ENCODE measurements around the gene NF2.

NF2 gene

DNA sequence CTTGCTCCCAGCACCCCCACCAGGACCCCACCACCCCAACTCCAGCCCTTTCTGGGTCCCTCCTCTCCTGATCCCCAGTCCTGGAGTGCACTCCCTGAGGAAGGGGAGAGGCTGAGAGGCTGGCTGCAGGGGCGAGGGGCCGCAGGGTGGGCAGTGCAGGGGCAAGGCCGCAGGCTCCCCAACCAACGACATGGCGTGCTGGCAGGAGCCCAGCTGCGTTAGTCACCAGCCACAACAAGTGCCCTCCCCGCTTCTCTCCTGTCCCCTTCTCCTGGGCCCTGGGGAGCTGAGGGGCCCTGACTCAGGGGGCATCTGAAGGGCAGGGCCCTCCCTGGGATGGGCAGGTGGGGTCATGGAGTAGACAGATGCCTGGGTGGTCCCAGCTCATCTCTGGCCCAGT is 118.7 kb downstream of the NF2 start:
- DNase-seq = no peak
- Histone ChIP-seq H2BK5ac (ENCODE audit: low read depth, low read length, poor library complexity, severe bottlenecking) (no peak overlapping the region), H3K27ac (ENCODE audit: low read length, poor library complexity, severe bottlenecking) (no peak overlapping the region), H3K4me1 (ENCODE audit: control insufficient read depth, insufficient read depth, low read depth, low read length) (peaks cover 22% of the 10 kb centered on the region), H2AFZ (ENCODE audit: low read depth, low read length) (no peak overlapping the region), H3K23ac (ENCODE audit: low read length in 2 of 2) (no peak overlapping the region), H3K36me3 (ENCODE audit: control insufficient read depth in 1 of 2, insufficient read depth in 2 of 2, low read depth in 1 of 2, low read length in 2 of 2) (no peaks in the 10 kb centered on the region), H3K27me3 (ENCODE audit: control insufficient read depth in 1 of 2, insufficient read depth in 1 of 2, low read length in 2 of 2) (peaks cover 77 to 90% of the 10 kb centered on the region in 2 experiments), H3K9me3 (ENCODE audit: control insufficient read depth, low read length) (no peaks in the 10 kb centered on the region), H3K14ac (ENCODE audit: low read length in 2 of 2) (no peak overlapping the region), H3K79me1 (replicated peaks; ENCODE audit: low read length, poor library complexity, severe bottlenecking) (no peaks in the 10 kb centered on the region), H3K4me2 (ENCODE audit: low read length, poor library complexity, severe bottlenecking) (no peak overlapping the region), H2BK15ac (ENCODE audit: low read depth, poor library complexity, severe bottlenecking) (no peak overlapping the region), H3K18ac (ENCODE audit: low read depth in 1 of 2, low read length in 2 of 2) (no peak overlapping the region), H3K4me3 (ENCODE audit: insufficient read depth in 1 of 2, low read depth in 1 of 2, low read length in 2 of 2) (no peak overlapping the region), H4K8ac (ENCODE audit: low read length) (no peak overlapping the region), H2AK5ac (ENCODE audit: low read length, severe bottlenecking) (no peak overlapping the region), H2BK12ac (ENCODE audit: low read length in 2 of 2) (no peak overlapping the region), H3K4ac (ENCODE audit: low read depth in 1 of 2, low read length in 2 of 2) (no peak overlapping the region), H4K91ac (ENCODE audit: low read length) (no peak overlapping the region), H3K9ac (ENCODE audit: low read length) (no peak overlapping the region), H2BK120ac (ENCODE audit: low read depth, low read length) (no peak overlapping the region)
- WGBS = 73% methylated on average over 7 of the region's 7 CpGs

DNA sequence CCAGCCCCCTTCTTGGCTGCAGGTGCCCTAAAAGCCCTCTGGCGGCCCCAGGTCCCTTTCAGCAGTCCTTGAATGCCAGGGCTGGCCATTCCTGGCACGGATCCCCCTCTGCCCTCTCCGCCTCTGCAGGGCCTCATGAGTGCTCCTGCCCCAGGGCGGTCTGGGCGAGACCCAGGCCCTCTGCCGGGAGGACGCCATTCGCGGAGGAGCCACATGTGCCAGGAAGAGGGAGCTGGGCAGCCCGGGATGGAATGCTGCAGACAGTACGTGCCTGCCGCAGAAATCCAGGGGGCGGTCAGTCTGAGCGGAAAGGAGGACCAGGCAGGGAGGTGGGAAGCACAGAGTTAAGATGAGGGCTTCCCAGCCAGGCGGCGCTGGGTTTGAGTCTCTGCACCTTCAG is 119.2 kb downstream of the NF2 start:
- Histone ChIP-seq H4K8ac (ENCODE audit: low read length) (no peak overlapping the region), H3K4me3 (ENCODE audit: insufficient read depth in 1 of 2, low read depth in 1 of 2, low read length in 2 of 2) (no peak overlapping the region), H3K36me3 (ENCODE audit: control insufficient read depth in 1 of 2, insufficient read depth in 2 of 2, low read depth in 1 of 2, low read length in 2 of 2) (no peaks in the 10 kb centered on the region), H3K18ac (ENCODE audit: low read depth in 1 of 2, low read length in 2 of 2) (no peak overlapping the region), H3K23ac (ENCODE audit: low read length in 2 of 2) (no peak overlapping the region), H3K9ac (ENCODE audit: low read length) (no peak overlapping the region), H2BK120ac (ENCODE audit: low read depth, low read length) (no peak overlapping the region), H3K9me3 (ENCODE audit: control insufficient read depth, low read length) (no peaks in the 10 kb centered on the region), H3K4me1 (ENCODE audit: control insufficient read depth, insufficient read depth, low read depth, low read length) (peaks cover 22% of the 10 kb centered on the region), H2AFZ (ENCODE audit: low read depth, low read length) (no peak overlapping the region), H3K4ac (ENCODE audit: low read depth in 1 of 2, low read length in 2 of 2) (no peak overlapping the region), H2BK15ac (ENCODE audit: low read depth, poor library complexity, severe bottlenecking) (no peak overlapping the region), H2AK5ac (ENCODE audit: low read length, severe bottlenecking) (no peak overlapping the region), H2BK5ac (ENCODE audit: low read depth, low read length, poor library complexity, severe bottlenecking) (no peak overlapping the region), H3K79me1 (replicated peaks; ENCODE audit: low read length, poor library complexity, severe bottlenecking) (no peaks in the 10 kb centered on the region), H4K91ac (ENCODE audit: low read length) (no peak overlapping the region), H3K27me3 (ENCODE audit: control insufficient read depth in 1 of 2, insufficient read depth in 1 of 2, low read length in 2 of 2) (peaks cover 77 to 86% of the 10 kb centered on the region in 2 experiments), H2BK12ac (ENCODE audit: low read length in 2 of 2) (no peak overlapping the region), H3K14ac (ENCODE audit: low read length in 2 of 2) (no peak overlapping the region), H3K27ac (ENCODE audit: low read length, poor library complexity, severe bottlenecking) (no peak overlapping the region), H3K4me2 (ENCODE audit: low read length, poor library complexity, severe bottlenecking) (no peak overlapping the region)
- DNase-seq = no peak
- 82% methylated on average over 16 of the region's 16 CpGs for WGBS

DNA sequence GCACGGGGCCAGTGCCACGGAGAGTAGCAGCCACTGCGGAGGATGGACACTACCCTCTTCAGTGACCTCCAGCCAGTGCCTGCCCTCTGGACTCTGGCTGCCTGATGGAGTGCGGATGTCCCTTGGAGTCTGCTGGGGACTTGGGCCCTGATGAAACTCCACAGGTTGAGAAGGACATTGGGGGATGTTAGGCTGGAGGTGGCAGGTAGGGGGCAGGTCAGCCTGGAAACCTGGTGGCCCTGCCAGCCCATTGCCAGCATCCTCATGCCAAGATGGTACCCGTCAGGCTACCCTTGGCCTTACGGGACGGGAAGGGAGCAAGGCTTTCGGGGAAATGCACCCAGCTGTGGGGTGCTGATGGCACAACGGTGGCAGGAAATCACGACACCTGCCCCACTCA is 120.3 kb downstream of the NF2 start:
- H3K9me3 ChIP-seq (ENCODE audit: control insufficient read depth, low read length) = no peaks in the 10 kb centered on the region
- no peak overlapping the region for H2BK12ac ChIP-seq (ENCODE audit: low read length in 2 of 2)
- WGBS = 88% methylated on average over 10 of the region's 10 CpGs
- DNase-seq = no peak
- no peak overlapping the region for H3K27ac ChIP-seq (ENCODE audit: low read length, poor library complexity, severe bottlenecking)
- H3K23ac ChIP-seq (ENCODE audit: low read length in 2 of 2) = no peak overlapping the region
- no peak overlapping the region for H2AFZ ChIP-seq (ENCODE audit: low read depth, low read length)
- peaks cover 68 to 74% of the 10 kb centered on the region in 2 experiments for H3K27me3 ChIP-seq (ENCODE audit: control insufficient read depth in 1 of 2, insufficient read depth in 1 of 2, low read length in 2 of 2)
- no peak overlapping the region for H3K14ac ChIP-seq (ENCODE audit: low read length in 2 of 2)
- no peak overlapping the region for H4K8ac ChIP-seq (ENCODE audit: low read length)
- H2AK5ac ChIP-seq (ENCODE audit: low read length, severe bottlenecking) = no peak overlapping the region
- H3K4me3 ChIP-seq (ENCODE audit: insufficient read depth in 1 of 2, low read depth in 1 of 2, low read length in 2 of 2) = peak overlapping the region in 1 of 2 experiments; percentile 15
- no peak overlapping the region for H3K9ac ChIP-seq (ENCODE audit: low read length)
- H3K4ac ChIP-seq (ENCODE audit: low read depth in 1 of 2, low read length in 2 of 2) = no peak overlapping the region
- no peaks in the 10 kb centered on the region for H3K79me1 ChIP-seq (replicated peaks; ENCODE audit: low read length, poor library complexity, severe bottlenecking)
- no peaks in the 10 kb centered on the region for H3K36me3 ChIP-seq (ENCODE audit: control insufficient read depth in 1 of 2, insufficient read depth in 2 of 2, low read depth in 1 of 2, low read length in 2 of 2)
- peaks cover 22% of the 10 kb centered on the region for H3K4me1 ChIP-seq (ENCODE audit: control insufficient read depth, insufficient read depth, low read depth, low read length)
- no peak overlapping the region for H3K4me2 ChIP-seq (ENCODE audit: low read length, poor library complexity, severe bottlenecking)
- H3K18ac ChIP-seq (ENCODE audit: low read depth in 1 of 2, low read length in 2 of 2) = no peak overlapping the region
- no peak overlapping the region for H2BK15ac ChIP-seq (ENCODE audit: low read depth, poor library complexity, severe bottlenecking)
- H2BK5ac ChIP-seq (ENCODE audit: low read depth, low read length, poor library complexity, severe bottlenecking) = no peak overlapping the region
- no peak overlapping the region for H4K91ac ChIP-seq (ENCODE audit: low read length)
- H2BK120ac ChIP-seq (ENCODE audit: low read depth, low read length) = no peak overlapping the region

DNA sequence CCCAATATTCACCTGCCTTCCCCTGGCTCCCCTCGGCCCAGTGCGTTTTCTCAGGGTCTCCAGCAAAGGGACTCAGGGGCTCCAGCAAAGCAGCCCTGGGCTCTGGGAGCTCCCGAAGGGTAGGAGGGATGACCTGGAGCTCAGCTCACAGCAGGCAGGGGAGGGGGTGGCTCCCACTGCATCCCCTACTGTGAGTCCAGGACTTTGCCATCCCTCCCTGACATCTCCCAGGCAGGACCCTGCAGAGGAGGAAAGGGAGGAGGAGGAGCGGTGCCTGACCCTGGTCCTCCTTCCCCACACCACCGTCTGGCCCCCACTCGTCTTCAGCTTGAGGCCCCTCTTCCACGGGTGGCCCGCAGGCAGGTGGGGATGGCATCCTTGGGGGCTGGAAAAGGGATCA is 121.4 kb downstream of the NF2 start:
- H3K4me3 ChIP-seq (ENCODE audit: insufficient read depth in 1 of 2, low read depth in 1 of 2, low read length in 2 of 2) = no peak overlapping the region
- no peak overlapping the region for H3K14ac ChIP-seq (ENCODE audit: low read length in 2 of 2)
- H2BK120ac ChIP-seq (ENCODE audit: low read depth, low read length) = no peak overlapping the region
- H3K4me1 ChIP-seq (ENCODE audit: control insufficient read depth, insufficient read depth, low read depth, low read length) = peaks cover 18% of the 10 kb centered on the region
- H2AFZ ChIP-seq (ENCODE audit: low read depth, low read length) = no peak overlapping the region
- H2BK15ac ChIP-seq (ENCODE audit: low read depth, poor library complexity, severe bottlenecking) = no peak overlapping the region
- no peak overlapping the region for H2BK12ac ChIP-seq (ENCODE audit: low read length in 2 of 2)
- no peak for DNase-seq
- H3K27ac ChIP-seq (ENCODE audit: low read length, poor library complexity, severe bottlenecking) = no peak overlapping the region
- WGBS = 86% methylated on average over 5 of the region's 8 CpGs
- no peak overlapping the region for H3K4ac ChIP-seq (ENCODE audit: low read depth in 1 of 2, low read length in 2 of 2)
- H3K9me3 ChIP-seq (ENCODE audit: control insufficient read depth, low read length) = no peaks in the 10 kb centered on the region
- H2AK5ac ChIP-seq (ENCODE audit: low read length, severe bottlenecking) = no peak overlapping the region
- peaks cover 59 to 65% of the 10 kb centered on the region in 2 experiments for H3K27me3 ChIP-seq (ENCODE audit: control insufficient read depth in 1 of 2, insufficient read depth in 1 of 2, low read length in 2 of 2)
- H3K79me1 ChIP-seq (replicated peaks; ENCODE audit: low read length, poor library complexity, severe bottlenecking) = no peaks in the 10 kb centered on the region
- H3K23ac ChIP-seq (ENCODE audit: low read length in 2 of 2) = no peak overlapping the region
- H4K91ac ChIP-seq (ENCODE audit: low read length) = no peak overlapping the region
- H4K8ac ChIP-seq (ENCODE audit: low read length) = no peak overlapping the region
- H2BK5ac ChIP-seq (ENCODE audit: low read depth, low read length, poor library complexity, severe bottlenecking) = no peak overlapping the region
- H3K4me2 ChIP-seq (ENCODE audit: low read length, poor library complexity, severe bottlenecking) = no peak overlapping the region
- H3K18ac ChIP-seq (ENCODE audit: low read depth in 1 of 2, low read length in 2 of 2) = no peak overlapping the region
- H3K9ac ChIP-seq (ENCODE audit: low read length) = no peak overlapping the region
- peaks cover 0 to 7% of the 10 kb centered on the region in 2 experiments for H3K36me3 ChIP-seq (ENCODE audit: control insufficient read depth in 1 of 2, insufficient read depth in 2 of 2, low read depth in 1 of 2, low read length in 2 of 2)

All from mesenchymal stem cell (in vitro differentiated cells and primary cell).